ENCODE results near the gene KCTD7.
A peak's percentile ranks its signal among the peaks of the same experiment; 100 is the strongest.
"Not testable (repeated sequence)": the region's sequence is repeated elsewhere in the genome, so short reads cannot be mapped to it uniquely, and the experiment has no call there.

Gene KCTD7

GRCh38 chr7:66641526-66641871 lies 12.8 kb downstream of the KCTD7 start:
- Histone ChIP-seq H3K9me3 (ENCODE audit: control insufficient read depth, insufficient read depth, low read length) (no peaks in the 10 kb centered on the region), H3K36me3 (ENCODE audit: control insufficient read depth, insufficient read depth, low read length) (peaks cover 21% of the 10 kb centered on the region), H3K4me3 (ENCODE audit: low read depth, low read length) (no peak overlapping the region), H3K27me3 (ENCODE audit: control insufficient read depth, insufficient read depth, low read length) (no peaks in the 10 kb centered on the region), H3K4me1 (ENCODE audit: control insufficient read depth, insufficient read depth, low read length) (no peaks in the 10 kb centered on the region), H3K9ac (ENCODE audit: low read depth, low read length) (no peak overlapping the region)

DNA sequence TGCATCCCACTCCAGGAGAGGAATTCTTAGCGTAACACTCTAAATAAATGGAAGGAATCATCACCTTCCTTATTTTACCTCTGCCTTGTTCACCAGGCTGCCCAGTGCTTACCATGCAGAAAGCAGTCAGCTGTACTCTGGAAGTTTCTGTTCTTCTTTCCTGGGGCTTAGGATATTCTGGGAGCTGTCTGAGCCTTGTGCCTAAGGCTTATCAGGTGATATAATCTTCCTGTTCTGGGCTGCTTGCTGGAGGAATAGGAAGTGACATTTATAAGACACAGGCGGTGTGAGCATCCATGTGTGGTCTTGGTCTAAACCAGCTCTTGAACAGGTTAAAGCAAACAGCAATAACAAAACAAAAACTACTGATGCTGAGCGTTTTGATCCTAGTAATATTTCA lies 13.5 kb downstream of the KCTD7 start:
- no peak overlapping the region for H3K4me3 ChIP-seq (ENCODE audit: low read depth, low read length)
- no peaks in the 10 kb centered on the region for H3K9me3 ChIP-seq (ENCODE audit: control insufficient read depth, insufficient read depth, low read length)
- peaks cover 21% of the 10 kb centered on the region for H3K36me3 ChIP-seq (ENCODE audit: control insufficient read depth, insufficient read depth, low read length)
- H3K9ac ChIP-seq (ENCODE audit: low read depth, low read length): no peak overlapping the region
- no peaks in the 10 kb centered on the region for H3K27me3 ChIP-seq (ENCODE audit: control insufficient read depth, insufficient read depth, low read length)
- H3K4me1 ChIP-seq (ENCODE audit: control insufficient read depth, insufficient read depth, low read length): no peaks in the 10 kb centered on the region

DNA sequence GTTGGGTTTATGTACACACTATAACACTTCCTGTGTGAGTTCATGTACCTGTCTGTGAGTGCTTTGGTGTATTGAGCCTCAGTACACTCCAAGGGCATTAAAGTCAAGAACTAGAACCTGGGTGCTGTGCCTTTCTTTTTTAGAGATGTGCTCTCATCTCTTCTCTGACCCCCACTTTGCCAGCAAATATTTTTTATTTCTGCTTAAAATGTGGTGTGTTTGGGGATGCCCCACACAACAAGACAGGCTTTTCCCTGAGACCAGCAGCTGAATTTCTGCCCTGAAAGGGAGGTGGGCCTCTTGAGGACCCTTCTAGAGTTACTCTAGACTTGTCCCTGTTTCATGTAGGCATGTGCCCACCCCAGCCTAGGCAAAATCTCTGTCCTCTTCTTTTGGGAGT lies 14.3 kb downstream of the KCTD7 start:
- Histone ChIP-seq H3K4me3 (ENCODE audit: low read depth, low read length) (no peak overlapping the region), H3K36me3 (ENCODE audit: control insufficient read depth, insufficient read depth, low read length) (peaks cover 21% of the 10 kb centered on the region), H3K9ac (ENCODE audit: low read depth, low read length) (no peak overlapping the region), H3K27me3 (ENCODE audit: control insufficient read depth, insufficient read depth, low read length) (no peaks in the 10 kb centered on the region), H3K9me3 (ENCODE audit: control insufficient read depth, insufficient read depth, low read length) (no peaks in the 10 kb centered on the region), H3K4me1 (ENCODE audit: control insufficient read depth, insufficient read depth, low read length) (no peaks in the 10 kb centered on the region)

- peaks cover 18% of the 10 kb centered on the region for H3K36me3 ChIP-seq (ENCODE audit: control insufficient read depth, insufficient read depth, low read length)
- H3K4me3 ChIP-seq (ENCODE audit: low read depth, low read length): no peak overlapping the region
- H3K4me1 ChIP-seq (ENCODE audit: control insufficient read depth, insufficient read depth, low read length): no peaks in the 10 kb centered on the region
- H3K27me3 ChIP-seq (ENCODE audit: control insufficient read depth, insufficient read depth, low read length): no peaks in the 10 kb centered on the region
- no peaks in the 10 kb centered on the region for H3K9me3 ChIP-seq (ENCODE audit: control insufficient read depth, insufficient read depth, low read length)
- H3K9ac ChIP-seq (ENCODE audit: low read depth, low read length): no peak overlapping the region
Observed at GRCh38 chr7:66643395-66643794, 14.7 kb downstream of the KCTD7 start.

GRCh38 chr7:66651026-66651425 lies 22.3 kb downstream of the KCTD7 start:
- not testable (repeated sequence) for H3K36me3 ChIP-seq (ENCODE audit: control insufficient read depth, insufficient read depth, low read length); H3K27me3 ChIP-seq (ENCODE audit: control insufficient read depth, insufficient read depth, low read length); H3K9ac ChIP-seq (ENCODE audit: low read depth, low read length); H3K9me3 ChIP-seq (ENCODE audit: control insufficient read depth, insufficient read depth, low read length); H3K4me1 ChIP-seq (ENCODE audit: control insufficient read depth, insufficient read depth, low read length); H3K4me3 ChIP-seq (ENCODE audit: low read depth, low read length)

GRCh38 chr7:66653719-66654274 lies 25.1 kb downstream of the KCTD7 start:
- H3K9me3 ChIP-seq (ENCODE audit: control insufficient read depth, insufficient read depth, low read length); H3K4me1 ChIP-seq (ENCODE audit: control insufficient read depth, insufficient read depth, low read length): not testable (repeated sequence)

GRCh38 chr7:66654275-66655112 lies 25.8 kb downstream of the KCTD7 start:
- Histone ChIP-seq H3K4me1 (ENCODE audit: control insufficient read depth, insufficient read depth, low read length) (no peaks in the 10 kb centered on the region), H3K9me3 (ENCODE audit: control insufficient read depth, insufficient read depth, low read length) (no peaks in the 10 kb centered on the region), H3K4me3 (ENCODE audit: low read depth, low read length) (peak overlapping the region; percentile 85), H3K27me3 (ENCODE audit: control insufficient read depth, insufficient read depth, low read length) (no peaks in the 10 kb centered on the region), H3K36me3 (ENCODE audit: control insufficient read depth, insufficient read depth, low read length) (no peaks in the 10 kb centered on the region), H3K9ac (ENCODE audit: low read depth, low read length) (peak overlapping the region; percentile 92)

More at GRCh38 chr7:66653719-66654274, 25.1 kb downstream of the KCTD7 start:
- not testable (repeated sequence) for H3K36me3 ChIP-seq (ENCODE audit: control insufficient read depth, insufficient read depth, low read length); H3K27me3 ChIP-seq (ENCODE audit: control insufficient read depth, insufficient read depth, low read length)
- peak overlapping the region; percentile 92 for H3K9ac ChIP-seq (ENCODE audit: low read depth, low read length)
- peak overlapping the region; percentile 85 for H3K4me3 ChIP-seq (ENCODE audit: low read depth, low read length)

GRCh38 chr7:66655113-66655806 lies 26.6 kb downstream of the KCTD7 start:
- not testable (repeated sequence) for H3K36me3 ChIP-seq (ENCODE audit: control insufficient read depth, insufficient read depth, low read length); H3K4me1 ChIP-seq (ENCODE audit: control insufficient read depth, insufficient read depth, low read length); H3K27me3 ChIP-seq (ENCODE audit: control insufficient read depth, insufficient read depth, low read length); H3K9me3 ChIP-seq (ENCODE audit: control insufficient read depth, insufficient read depth, low read length)
- Histone ChIP-seq H3K9ac (ENCODE audit: low read depth, low read length) (peak overlapping the region; percentile 92), H3K4me3 (ENCODE audit: low read depth, low read length) (peak overlapping the region; percentile 85)

- not testable (repeated sequence) for H3K36me3 ChIP-seq (ENCODE audit: control insufficient read depth, insufficient read depth, low read length); H3K9me3 ChIP-seq (ENCODE audit: control insufficient read depth, insufficient read depth, low read length); H3K9ac ChIP-seq (ENCODE audit: low read depth, low read length); H3K27me3 ChIP-seq (ENCODE audit: control insufficient read depth, insufficient read depth, low read length); H3K4me1 ChIP-seq (ENCODE audit: control insufficient read depth, insufficient read depth, low read length)
- peak overlapping the region; percentile 85 for H3K4me3 ChIP-seq (ENCODE audit: low read depth, low read length)
Observed at GRCh38 chr7:66655826-66656485, 27.3 kb downstream of the KCTD7 start.

DNA sequence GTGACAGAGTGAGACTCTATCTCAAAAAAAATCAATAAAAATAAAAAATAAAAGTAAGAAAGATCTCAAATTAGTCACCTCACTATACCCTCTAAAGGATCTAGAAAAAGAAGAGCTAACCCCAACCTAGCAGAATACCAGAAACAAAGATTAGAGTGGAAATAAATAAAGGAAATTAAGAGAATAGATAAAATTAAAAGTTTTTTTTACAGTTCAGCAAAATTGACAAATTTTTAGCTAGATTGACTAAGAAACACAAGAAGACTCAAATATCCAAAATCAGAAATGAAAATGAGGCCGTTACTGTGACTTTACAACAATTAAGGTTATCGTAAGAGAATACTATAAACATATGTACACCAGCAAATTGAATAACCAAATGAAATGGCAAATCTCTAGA lies 29.1 kb downstream of the KCTD7 start:
- H3K4me1 ChIP-seq (ENCODE audit: control insufficient read depth, insufficient read depth, low read length): no peaks in the 10 kb centered on the region
- no peaks in the 10 kb centered on the region for H3K36me3 ChIP-seq (ENCODE audit: control insufficient read depth, insufficient read depth, low read length)
- no peak overlapping the region for H3K9ac ChIP-seq (ENCODE audit: low read depth, low read length)
- H3K4me3 ChIP-seq (ENCODE audit: low read depth, low read length): no peak overlapping the region
- no peaks in the 10 kb centered on the region for H3K27me3 ChIP-seq (ENCODE audit: control insufficient read depth, insufficient read depth, low read length)
- H3K9me3 ChIP-seq (ENCODE audit: control insufficient read depth, insufficient read depth, low read length): no peaks in the 10 kb centered on the region

GRCh38 chr7:66662646-66663264 lies 34.1 kb downstream of the KCTD7 start:
- no peak overlapping the region for H3K9ac ChIP-seq (ENCODE audit: low read depth, low read length)
- no peaks in the 10 kb centered on the region for H3K9me3 ChIP-seq (ENCODE audit: control insufficient read depth, insufficient read depth, low read length)
- H3K4me1 ChIP-seq (ENCODE audit: control insufficient read depth, insufficient read depth, low read length): no peaks in the 10 kb centered on the region
- no peak overlapping the region for H3K4me3 ChIP-seq (ENCODE audit: low read depth, low read length)
- H3K27me3 ChIP-seq (ENCODE audit: control insufficient read depth, insufficient read depth, low read length): no peaks in the 10 kb centered on the region
- no peaks in the 10 kb centered on the region for H3K36me3 ChIP-seq (ENCODE audit: control insufficient read depth, insufficient read depth, low read length)

Measured in iPS-15b (cell line).